Muscle of arm (tissue), 12 donors: ENCODE results near the gene SORBS1. TPM values are rescaled to one million over a fixed set of nuclear protein-coding genes. Genes with fewer than 3 reads are reported as not detected.

Experiments used
- DNase-seq: peaks from one replicate; pipeline ENCODE4 v3.0.0-alpha.2; 2013
- polyA plus RNA-seq, 12 donors: library from polyadenylated mRNA; unstranded; fragments of 120-200 nt; gene quantifications; one replicate each; pipeline ENCODE4 v1.2.1, GENCODE V29; 2013; ENCODE audit not compliant: insufficient read length in 12 of 12

SORBS1 gene
- polyA plus RNA-seq, 12 donors = 47.7 to 149 (median 78.2) TPM; not detected in 1

GRCh38 chr10:95464280-95464679, 96.9 kb downstream of the SORBS1 start:
- no peak for DNase-seq

DNA sequence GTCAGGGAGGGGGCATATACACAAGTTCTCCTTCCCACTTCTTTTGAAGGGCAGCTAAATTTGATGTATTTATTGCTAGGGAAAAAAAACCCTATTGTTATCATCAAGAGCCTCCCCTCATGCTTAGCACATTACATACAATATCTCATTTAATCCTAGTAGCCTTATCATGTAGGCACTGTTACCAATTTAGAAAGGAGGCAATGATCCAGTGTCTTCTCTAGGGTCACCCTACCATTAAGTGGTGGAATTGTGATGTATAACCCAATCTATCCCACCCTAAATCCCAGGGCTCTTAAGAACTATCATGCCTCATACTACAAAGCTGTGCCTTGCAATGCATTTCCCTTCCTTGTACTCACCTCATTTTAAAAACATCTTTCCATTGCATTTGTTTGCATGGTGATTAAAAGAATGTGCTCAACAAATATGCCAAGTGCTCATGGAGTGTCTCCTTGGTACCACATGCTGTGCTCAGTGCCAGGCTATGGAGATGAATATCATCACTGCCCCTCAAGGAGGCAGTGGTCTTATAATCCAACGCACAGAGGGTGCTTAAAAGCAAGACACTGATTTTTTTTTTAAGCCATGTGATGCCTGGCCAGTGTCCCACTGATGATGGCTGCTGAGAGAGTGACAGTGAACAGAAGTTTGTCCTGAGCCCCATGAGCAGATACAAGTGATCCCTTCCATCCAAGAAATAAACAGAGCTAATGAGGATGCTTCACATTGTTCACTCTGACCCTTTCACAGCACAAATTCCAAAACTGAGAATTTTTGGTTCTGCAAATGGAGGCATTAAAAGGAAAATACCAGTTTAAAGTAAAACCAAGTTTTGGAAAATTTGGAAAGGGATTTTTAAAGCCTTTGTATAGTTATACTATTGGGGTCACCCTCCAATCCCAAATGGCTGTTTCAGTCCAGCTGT, 98.2 kb downstream of the SORBS1 start:
- no peak for DNase-seq

DNA sequence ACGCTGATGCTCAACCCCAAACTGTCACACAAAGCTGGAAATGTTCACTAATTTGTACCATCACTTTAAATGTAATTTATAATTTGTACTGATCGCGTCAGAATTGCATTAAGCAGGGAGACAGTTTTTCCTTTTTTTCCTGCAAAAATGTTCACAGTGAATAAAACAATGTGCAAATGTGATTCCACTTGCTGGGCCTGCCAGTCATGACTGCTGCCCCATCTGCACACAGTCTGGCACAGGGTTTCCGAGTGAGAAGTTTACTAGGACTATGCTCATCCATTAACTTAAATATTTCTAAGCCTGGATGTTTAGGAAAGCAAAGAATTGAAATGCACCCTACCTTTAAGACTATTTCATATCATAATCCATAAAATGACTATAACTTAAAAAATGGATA, 99.6 kb downstream of the SORBS1 start:
- DNase-seq = no peak

DNA sequence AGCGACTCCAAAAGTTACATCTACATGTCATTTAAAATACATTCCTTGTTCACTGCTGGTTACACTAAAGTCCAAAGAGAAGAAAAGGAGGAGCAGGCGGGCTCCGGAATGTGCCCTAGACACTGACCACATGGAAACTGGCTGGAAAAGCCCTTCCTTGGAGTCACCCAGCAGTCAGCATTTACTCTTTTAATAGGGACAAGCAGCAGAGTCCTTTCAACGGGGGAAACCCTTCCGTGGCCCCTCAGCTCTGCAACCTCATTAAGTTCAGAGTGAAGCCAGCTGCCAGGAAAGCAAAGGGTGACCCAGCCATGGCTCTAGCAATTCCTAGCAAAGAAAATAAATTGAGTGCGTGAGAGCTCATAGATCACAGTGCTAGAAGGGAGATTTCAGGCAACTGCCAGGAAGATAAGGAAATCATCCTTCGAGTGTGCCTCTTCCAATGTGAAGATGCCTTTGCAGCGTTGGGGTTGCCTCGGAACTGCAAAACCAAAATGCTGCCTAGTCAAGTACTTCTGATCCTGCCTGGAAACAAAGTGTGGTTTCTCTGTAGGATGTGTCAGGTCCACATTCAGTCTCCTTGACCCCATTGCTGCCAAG, 101.6 kb downstream of the SORBS1 start:
- DNase-seq = peak; percentile 46

DNA sequence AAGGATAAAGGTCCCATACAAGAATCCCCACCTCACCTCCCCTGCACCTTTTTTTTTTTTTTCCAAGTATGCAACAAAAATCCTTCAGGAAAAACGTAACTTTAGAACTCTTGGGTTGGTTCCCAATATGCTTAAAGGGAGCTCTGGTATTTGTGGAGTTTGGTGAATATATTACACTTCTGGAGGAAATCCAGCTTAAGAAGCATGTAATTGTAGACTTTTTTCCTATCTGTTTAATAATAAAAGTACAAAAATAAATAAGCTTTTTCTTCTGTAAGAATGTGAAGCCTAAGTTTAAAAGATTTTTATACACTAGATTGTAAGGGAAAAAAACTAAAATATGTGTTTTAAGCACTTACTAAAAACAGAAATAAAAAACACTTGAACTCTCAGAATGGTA, 102.3 kb downstream of the SORBS1 start:
- DNase-seq = no peak

DNA sequence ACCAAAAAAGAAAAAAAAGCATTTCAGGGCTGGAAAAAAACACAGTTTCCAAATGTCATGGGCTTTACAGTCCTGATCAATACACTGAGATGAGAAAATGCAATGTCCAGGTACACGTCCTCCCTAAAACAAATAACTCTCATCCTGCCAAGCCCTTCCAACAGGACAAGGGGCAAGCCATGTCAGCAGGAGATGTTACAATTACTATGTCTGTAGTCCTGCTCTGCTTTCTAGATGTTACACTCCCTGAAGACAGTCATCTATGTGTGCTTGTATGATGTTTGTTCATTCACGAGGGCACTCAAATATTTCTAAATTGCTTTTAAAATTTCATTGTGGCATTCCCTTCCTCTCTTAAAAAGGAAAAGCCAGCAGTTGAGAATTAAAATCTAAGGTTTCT, 103.2 kb downstream of the SORBS1 start:
- no peak for DNase-seq

- DNase-seq = no peak
Observed at GRCh38 chr10:95457319-95457886, 103.8 kb downstream of the SORBS1 start.

DNA sequence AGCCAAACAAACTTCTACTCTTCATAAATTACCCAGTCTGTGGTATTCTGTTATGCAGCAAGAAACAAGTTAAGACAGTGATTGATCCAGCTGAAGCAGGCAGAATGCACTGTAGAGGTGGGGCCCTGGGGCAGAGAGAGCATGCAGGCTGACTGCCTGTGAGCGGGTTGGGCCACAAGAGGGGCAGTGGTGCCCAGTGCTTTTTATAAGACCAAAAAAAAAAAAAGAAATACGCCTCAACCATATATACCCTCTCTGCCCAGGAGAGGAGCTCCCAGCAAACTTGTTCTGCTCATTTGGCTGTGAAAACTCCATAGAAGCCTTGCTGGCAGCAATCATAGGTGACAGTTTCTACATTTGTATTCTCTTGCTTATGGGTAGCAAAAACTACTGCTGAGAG, 104.7 kb downstream of the SORBS1 start:
- DNase-seq = no peak

GRCh38 chr10:95454940-95455339, 106.2 kb downstream of the SORBS1 start:
- DNase-seq = no peak

DNA sequence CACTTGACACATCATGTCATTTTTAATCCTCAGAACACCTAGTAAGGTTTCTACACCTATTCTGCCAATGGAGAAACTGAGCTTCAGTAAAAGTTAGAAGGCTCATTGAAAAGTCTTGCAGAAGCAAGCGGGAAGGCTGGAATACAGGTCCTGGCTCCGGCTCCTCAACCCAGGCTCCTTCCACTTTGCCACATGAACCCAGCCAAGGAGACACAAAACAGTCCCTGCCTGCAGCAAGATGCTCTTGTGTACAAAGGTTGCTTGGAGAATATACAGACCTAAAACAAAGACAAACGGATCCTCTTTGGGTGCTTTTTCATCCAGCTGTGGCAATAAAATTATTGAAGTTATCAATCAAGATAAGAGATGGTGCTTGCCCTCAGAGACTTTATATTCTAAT, 106.8 kb downstream of the SORBS1 start:
- no peak for DNase-seq

DNA sequence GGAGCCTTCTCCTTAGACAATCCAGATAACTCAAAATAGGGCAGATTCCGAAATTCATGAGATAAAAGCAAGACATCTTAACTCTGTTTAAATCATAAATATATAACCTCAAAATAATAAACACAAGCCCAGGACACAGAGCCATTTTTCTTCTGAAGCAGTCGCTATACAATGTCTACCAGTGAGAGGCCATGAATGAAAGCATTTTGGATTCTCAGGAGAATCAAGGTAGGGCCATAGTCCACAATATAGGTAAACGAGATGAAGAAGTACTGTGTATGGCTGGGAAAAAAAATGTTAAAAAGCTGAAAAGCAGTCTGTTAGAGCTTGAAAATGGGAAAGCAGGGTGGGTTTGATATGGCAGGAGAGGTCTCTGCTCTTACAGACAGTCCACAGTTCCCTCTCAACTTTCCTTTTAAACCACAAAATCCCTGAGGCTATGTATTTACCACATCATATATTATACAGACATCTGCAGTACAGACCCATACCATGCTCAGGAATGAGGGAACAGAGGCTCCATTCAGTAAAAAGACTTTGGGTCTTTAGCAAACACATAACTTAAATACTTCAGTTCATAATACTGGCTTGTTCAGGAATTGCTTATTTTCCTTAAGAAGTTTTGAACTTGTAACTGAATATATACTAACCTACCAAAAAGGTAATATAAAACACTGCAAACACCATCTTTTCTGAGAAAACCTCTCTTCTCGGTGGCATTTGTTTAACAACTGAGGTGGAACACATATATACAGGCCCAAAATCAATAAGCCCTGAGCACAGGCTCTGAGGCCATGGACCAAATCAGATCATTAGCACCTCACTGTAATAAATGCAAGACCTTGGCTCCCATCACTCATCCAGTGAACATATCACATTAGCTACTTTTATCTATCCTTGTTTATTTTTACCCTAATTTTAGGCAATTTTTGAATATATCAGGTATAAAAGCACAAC, 109.3 kb downstream of the SORBS1 start:
- no peak for DNase-seq

DNA sequence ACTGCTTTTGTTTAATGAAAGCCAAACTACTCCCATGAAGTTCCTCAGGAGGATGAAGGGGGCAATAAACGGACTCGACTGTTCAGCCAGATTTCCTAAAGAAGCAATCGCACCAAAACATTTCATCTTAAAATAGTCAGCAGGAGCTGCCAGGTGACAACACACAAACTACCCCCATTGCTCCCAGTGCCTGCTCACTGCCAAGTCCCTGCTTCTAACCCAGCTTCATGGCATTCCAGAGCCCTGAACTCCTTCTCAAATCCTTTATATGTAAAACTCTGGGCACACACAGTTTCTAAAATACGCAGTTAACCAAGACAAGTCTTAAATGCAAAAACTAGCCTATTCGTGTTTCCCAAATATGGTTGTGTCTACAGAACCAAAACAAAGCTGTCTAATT, 110.0 kb downstream of the SORBS1 start:
- no peak for DNase-seq

DNA sequence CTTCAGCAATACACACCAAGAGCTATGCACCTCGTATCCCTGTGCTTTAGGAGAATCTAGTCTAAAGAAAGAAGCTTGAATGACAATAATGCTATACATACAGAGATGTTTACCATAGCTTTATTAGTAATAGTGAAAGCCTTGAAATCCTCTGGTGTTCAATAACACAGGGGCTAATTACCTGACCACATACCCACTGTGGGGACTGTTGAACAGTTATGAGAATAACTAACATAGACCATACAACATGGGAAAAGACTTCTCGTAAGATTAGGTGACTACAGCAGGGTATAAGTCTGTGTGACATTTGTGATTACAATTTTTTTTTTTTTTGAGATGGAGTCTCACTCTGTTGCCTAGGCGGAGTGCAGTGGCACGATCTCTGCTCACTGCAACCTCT, 111.0 kb downstream of the SORBS1 start:
- DNase-seq = no peak

GRCh38 chr10:95447685-95448084, 113.5 kb downstream of the SORBS1 start:
- DNase-seq = peak; percentile 77

DNA sequence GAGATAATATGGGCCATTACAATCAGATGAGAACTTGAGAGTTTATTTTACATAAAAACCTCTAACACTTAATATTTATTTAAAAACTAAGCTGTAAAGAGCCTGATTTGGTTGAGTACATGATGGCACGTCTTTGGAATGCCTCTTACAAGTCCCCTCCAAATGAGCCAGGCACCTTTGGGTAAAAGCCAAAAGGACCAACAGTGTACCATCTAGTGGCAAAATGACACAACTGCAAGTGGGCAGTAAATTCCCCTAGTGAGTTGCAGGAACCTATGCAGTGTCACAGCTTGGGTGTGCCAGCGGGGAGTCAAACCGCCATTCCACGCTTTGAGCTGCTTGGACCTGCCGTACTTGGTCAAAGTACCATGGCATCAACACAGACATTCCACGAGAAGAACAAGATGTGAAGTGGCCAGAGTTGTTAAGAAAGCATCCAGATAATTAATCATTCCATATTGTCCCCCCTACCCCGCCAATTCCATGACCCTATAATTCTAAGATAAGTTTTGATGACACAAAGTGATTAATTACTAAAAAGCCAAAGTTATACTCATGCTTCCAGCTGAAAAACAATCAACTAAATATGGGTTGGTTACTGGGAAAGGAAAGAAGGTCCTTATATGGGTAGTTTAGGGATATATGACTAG, 115.2 kb downstream of the SORBS1 start:
- no peak for DNase-seq

- no peak for DNase-seq
Observed at GRCh38 chr10:95445223-95445836, 115.8 kb downstream of the SORBS1 start.

GRCh38 chr10:95444792-95445191, 116.4 kb downstream of the SORBS1 start:
- no peak for DNase-seq

DNA sequence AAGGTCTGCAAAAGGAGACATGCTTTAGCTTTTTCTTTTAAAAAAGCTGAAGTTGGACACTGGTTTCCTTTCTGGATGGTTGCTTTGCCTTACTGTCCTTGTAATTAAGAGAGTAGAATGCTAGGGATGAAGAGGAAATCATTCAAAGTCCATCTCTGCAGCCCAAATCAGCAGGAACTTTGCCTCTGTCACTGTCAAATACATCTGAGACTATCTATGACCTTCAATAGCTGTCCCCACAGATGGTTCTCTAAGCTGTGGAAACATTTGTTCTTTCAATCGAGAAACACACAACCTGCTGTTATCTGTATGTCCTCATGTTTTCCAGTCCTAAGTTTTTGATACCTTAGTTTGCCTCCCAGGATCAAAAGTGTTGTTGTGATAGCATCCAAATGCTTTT, 117.5 kb downstream of the SORBS1 start:
- no peak for DNase-seq

GRCh38 chr10:95442341-95442740, 118.8 kb downstream of the SORBS1 start:
- DNase-seq = no peak

GRCh38 chr10:95441547-95441923, 119.6 kb downstream of the SORBS1 start:
- DNase-seq = no peak
